ENCODE results near the gene KLRD1.

The KLRD1 gene

DNA sequence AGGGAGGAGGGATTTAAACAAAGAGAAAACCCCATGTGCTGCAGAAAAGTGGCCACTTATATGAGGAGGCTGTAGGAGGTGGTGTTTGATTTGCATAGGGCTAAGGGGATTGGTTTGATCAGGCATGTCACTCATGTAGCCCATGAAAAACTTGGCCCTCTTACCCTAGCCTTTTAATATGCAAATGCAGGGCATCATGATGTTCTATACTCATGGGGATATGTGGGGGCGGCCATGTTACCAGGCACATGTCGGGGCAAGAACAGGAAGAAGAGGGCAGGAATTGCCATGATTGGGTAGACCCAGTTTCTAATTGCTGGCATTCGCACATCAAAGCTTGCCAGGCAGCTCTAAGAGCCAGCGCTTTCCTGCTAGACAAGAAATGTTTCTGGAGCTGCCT is 53.4 kb downstream of the KLRD1 start:
- H3K4me3 ChIP-seq (ENCODE audit: low read length): no peak overlapping the region
- no peak for DNase-seq (ENCODE audit: low read depth)
- TF ChIP-seq, protein P1, sequence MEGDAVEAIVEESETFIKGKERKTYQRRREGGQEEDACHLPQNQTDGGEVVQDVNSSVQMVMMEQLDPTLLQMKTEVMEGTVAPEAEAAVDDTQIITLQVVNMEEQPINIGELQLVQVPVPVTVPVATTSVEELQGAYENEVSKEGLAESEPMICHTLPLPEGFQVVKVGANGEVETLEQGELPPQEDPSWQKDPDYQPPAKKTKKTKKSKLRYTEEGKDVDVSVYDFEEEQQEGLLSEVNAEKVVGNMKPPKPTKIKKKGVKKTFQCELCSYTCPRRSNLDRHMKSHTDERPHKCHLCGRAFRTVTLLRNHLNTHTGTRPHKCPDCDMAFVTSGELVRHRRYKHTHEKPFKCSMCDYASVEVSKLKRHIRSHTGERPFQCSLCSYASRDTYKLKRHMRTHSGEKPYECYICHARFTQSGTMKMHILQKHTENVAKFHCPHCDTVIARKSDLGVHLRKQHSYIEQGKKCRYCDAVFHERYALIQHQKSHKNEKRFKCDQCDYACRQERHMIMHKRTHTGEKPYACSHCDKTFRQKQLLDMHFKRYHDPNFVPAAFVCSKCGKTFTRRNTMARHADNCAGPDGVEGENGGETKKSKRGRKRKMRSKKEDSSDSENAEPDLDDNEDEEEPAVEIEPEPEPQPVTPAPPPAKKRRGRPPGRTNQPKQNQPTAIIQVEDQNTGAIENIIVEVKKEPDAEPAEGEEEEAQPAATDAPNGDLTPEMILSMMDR (conservative IDR thresholded peaks at IDR 0.05; ENCODE audit: low read depth, low read length): no peak

DNA sequence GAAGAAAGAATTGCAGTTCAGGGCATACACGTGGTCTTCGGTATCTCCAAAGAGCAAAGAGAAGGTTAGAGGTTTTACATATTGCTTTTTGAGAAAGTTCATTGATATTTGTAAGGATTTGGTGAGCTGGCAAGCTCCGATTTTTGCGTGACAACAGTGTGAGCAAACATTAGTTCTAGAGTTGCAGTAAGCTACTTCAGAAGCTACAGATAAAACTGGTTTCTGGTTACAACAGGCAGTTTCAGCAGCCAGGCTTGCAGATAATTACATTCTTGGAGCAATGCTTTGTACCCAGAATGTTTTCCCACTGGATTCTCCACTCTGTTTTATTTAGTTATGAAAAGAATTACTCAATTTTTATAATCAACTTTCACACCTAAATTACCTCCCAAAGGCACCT is 54.0 kb downstream of the KLRD1 start:
- no peak for DNase-seq (ENCODE audit: low read depth)
- H3K4me3 ChIP-seq (ENCODE audit: low read length): no peak overlapping the region
- TF ChIP-seq, protein P1 (conservative IDR thresholded peaks at IDR 0.05; ENCODE audit: low read depth, low read length): no peak

DNA sequence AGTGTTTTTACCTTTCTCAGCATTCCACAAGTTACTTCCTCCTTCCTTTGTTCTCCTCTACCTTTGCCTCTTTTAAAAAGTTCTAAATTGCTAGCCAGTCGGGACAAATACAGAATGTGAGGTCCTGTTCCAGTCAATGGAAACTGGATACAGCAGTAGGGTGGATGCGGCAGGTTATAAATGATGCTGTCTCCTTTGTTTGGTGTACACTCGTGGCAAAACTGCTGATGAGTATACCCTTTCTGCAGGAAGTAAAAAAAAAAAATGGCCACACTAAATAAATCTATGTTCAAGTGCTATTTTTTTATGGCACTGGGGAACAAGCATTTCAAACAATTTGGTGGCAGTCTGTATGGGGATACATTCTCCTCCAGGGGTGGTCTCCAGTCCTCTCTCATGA is 54.7 kb downstream of the KLRD1 start:
- no peak for DNase-seq (ENCODE audit: low read depth)
- TF ChIP-seq, protein P1 (conservative IDR thresholded peaks at IDR 0.05; ENCODE audit: low read depth, low read length): no peak
- H3K4me3 ChIP-seq (ENCODE audit: low read length): no peak overlapping the region

DNA sequence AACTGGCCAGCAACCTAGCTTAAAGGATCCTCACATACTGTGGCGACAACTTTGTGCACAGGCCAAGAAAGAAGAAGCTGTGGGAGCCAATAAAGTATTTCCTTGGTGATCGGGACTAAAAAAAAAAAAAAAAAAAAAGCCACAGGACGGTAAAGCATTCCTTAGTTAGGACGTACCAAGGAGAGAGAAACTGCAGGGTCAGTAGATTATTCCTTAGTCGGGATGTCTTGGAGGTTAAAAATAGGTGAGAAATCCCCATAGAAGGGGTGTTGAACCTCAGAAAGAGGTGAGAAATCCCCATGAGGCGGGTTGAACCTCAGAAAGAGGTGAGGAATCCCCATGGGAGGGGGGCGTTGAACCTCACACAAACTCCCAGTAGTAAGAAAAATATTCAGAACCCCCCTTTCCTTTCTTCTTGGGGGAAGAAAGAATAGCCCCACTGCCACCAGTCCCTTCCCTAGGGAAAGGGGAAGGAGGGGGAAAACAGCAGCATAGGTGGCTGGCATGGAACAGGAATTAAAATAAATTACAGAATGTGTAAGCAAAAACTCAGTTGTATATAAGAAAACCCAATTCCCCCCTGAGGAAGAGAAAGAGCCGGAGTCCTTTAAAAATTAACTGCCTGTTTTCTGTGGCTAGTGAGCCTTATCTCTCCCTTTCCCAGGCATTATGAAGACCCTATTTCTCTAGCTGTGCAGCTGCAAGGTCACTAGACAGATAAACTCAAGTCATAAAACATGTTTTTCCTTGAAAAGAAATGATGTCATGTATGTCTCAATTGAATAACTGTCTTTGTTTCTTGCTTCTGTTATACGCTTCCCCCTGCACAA is 55.4 kb downstream of the KLRD1 start:
- no peak overlapping the region for H3K4me3 ChIP-seq (ENCODE audit: low read length)
- DNase-seq (ENCODE audit: low read depth): no peak

DNA sequence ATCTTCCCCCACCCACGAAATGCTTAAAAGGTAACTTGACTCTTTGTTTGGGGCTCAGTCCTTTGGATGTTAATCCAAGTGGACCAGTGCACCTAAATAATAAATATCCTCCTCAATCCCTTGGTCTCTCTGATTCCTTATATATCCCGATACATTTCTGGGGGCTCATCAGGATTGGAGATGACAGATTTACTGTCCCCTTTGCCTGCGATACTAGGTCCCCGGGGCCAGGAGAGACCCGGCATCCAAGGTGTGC is 55.9 kb downstream of the KLRD1 start:
- no peak overlapping the region for H3K4me3 ChIP-seq (ENCODE audit: low read length)
- TF ChIP-seq, protein P1 (conservative IDR thresholded peaks at IDR 0.05; ENCODE audit: low read depth, low read length): no peak
- DNase-seq (ENCODE audit: low read depth): no peak

More for the DNA sequence above, 55.4 kb downstream of the KLRD1 start:
- TF ChIP-seq, protein P1 (conservative IDR thresholded peaks at IDR 0.05; ENCODE audit: low read depth, low read length): no peak

DNA sequence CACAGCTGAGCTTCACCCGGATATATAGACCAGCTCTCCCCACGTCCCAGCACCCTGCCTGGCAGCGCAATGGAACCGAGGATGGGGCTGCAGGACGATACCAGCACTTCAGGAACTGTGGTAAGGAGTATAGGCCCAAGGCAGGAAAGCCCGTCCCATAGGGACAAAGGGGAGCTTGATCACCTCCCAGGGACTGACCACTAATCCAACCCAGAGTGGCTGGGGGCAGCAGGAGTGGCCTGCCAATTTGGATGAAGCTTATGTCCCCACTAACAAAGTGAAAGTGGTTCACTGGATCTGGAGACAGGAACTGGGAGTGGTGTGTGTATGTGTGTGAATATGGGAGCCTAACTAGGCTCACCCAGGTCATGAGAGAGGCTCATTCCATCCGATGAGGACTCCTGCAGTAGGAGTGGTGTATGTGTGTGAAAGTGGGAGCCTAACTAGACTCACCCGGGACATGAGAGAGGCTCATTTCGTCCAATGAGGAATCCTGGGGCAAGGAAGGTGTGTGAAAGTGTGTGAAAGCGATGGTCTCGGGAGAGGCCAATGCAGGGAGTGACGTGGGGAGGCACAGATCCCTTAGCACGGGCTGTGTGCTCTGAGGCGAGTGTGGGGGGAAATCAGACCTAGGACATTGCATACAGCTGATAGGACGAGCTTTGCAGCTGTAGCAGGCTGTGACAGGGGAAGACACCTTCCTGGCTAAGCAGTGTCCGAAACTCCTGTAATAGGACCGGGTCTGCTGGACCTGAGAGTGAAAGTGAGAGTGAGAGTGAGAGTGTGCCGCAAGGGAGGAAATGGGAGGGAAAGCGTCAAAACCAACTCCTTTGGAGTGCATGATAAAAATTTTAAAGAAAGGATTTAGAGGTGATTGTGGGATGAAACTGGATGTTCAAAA is 56.5 kb downstream of the KLRD1 start:
- TF ChIP-seq, protein P1 (conservative IDR thresholded peaks at IDR 0.05; ENCODE audit: low read depth, low read length): no peak
- DNase-seq (ENCODE audit: low read depth): no peak
- peak overlapping the region; percentile 71 for H3K4me3 ChIP-seq (ENCODE audit: low read length)
